GM12872 (cell line): ENCODE measurements around the gene RAC2.
A peak's percentile ranks its signal among the peaks of the same experiment; 100 is the strongest.

ENCODE experiments used
- TF ChIP-seq, protein P1 (sequence below): IDR thresholded peaks from 3 replicates; pipeline ENCODE4 v1.5.1; 2011; ENCODE audit warnings: low read depth, mild to moderate bottlenecking, low read length, moderate library complexity; ENCODE audit not compliant: insufficient read depth

RAC2 gene

DNA sequence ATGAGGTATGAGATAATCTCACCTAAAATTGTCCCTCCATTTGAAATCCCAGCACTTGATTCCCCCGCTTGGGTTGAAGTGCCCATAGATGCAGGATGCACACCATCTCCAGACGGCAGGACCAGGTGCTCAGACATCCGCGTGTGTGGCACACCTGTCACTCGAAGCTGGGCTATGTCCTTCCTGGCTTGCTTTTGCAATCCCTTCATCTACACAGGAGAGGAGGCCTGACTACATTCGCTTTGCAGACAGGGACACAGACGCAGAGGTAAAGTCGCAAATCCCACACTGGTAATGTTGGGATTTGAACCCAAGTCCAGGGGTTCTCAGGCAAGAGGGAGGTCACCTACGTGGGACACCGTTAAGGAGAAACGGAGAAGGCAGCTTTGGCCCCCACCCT, 31.1 kb upstream of the RAC2 start:
- TF ChIP-seq, protein P1, sequence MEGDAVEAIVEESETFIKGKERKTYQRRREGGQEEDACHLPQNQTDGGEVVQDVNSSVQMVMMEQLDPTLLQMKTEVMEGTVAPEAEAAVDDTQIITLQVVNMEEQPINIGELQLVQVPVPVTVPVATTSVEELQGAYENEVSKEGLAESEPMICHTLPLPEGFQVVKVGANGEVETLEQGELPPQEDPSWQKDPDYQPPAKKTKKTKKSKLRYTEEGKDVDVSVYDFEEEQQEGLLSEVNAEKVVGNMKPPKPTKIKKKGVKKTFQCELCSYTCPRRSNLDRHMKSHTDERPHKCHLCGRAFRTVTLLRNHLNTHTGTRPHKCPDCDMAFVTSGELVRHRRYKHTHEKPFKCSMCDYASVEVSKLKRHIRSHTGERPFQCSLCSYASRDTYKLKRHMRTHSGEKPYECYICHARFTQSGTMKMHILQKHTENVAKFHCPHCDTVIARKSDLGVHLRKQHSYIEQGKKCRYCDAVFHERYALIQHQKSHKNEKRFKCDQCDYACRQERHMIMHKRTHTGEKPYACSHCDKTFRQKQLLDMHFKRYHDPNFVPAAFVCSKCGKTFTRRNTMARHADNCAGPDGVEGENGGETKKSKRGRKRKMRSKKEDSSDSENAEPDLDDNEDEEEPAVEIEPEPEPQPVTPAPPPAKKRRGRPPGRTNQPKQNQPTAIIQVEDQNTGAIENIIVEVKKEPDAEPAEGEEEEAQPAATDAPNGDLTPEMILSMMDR, result no peak

- TF ChIP-seq, protein P1, result peak; percentile 27; the same call in 1 of the 3 replicates
These were observed 30.4 kb upstream of the RAC2 start for GRCh38 chr22:37274380-37274862.

DNA sequence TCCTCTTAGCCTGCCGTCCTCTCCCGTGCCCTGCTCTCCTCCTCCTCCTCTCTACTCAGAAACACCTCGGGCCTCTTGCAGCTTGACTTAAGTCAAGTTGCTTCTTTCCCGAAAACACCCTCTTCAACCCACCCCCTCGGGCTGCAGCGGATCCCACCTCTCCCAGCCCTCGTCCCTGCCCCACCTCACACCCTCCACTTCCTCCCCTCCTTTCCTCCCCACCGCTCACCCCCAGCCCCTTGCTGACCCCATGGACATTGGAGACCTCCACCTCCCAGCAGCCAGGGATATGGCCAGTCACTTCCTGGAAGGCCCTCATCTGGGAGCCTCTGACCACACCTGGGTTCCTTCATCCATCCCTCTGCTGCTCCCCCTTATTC, 29.8 kb upstream of the RAC2 start:
- TF ChIP-seq, protein P1, result no peak

DNA sequence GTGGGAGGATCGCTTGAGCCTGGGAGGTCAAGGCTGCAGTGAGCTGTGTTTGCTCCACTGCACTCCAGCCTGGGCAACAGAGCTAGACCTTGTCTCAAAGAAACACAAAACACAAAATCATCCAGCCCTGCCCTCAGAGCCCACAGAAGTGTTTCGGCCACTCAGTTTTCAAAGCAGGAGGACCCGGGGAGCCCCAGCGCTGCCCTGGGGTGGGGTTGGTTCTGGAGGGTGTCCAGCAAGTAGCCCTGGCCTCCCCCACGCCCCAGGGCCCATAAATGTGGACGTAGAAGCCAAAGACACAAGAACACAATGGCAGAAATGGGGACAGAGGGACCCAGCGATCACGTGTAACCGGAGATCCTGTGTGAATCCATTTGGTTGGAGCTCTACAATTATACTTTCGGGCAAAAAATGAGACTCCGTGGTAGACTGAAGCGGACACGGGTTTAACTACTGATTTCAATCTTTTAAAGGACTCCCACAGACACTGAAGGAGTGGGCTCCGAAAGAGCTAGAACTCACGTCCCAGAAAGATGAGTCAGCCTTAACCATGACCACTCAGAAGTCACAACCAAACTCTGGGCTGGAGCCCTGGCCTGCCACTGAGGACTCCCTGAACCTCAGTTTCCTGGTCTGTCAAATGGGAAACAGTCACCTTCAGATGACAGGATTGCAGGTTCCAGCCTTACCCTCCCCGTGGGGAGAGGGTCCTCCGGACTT, 29.2 kb upstream of the RAC2 start:
- TF ChIP-seq, protein P1, result no peak

- TF ChIP-seq, protein P1, result no peak
These were observed 27.0 kb upstream of the RAC2 start for GRCh38 chr22:37270928-37271650.

GRCh38 chr22:37269936-37270678, 26.0 kb upstream of the RAC2 start:
- TF ChIP-seq, protein P1, result no peak

- TF ChIP-seq, protein P1, result no peak
These were observed 23.8 kb upstream of the RAC2 start for GRCh38 chr22:37267661-37268413.
